Neural progenitor cell (in vitro differentiated cells): ENCODE data around the gene TMCC1.

ENCODE experiments used
- CTCF ChIP-seq: fragments of 200-600 bp; sonication (generic); IDR thresholded peaks from 2 replicates; pipeline ENCODE4 v1.5.1; 2017; ENCODE audit warnings: antibody characterized with exemption, mild to moderate bottlenecking
- EZH2 ChIP-seq: fragments of 200-600 bp; sonication (generic); IDR thresholded peaks from 2 replicates; pipeline ENCODE4 v1.6.1; 2017; ENCODE audit warnings: antibody characterized with exemption, mild to moderate bottlenecking, moderate library complexity

GRCh38 chr3:129888771-129889170 is 4.7 kb downstream of the TMCC1 start:
- no peak for TF ChIP-seq CTCF
- TF ChIP-seq EZH2: no peak
